GM21786 (cell line): Measurements from ENCODE around the gene CCDC9B.
A peak's percentile ranks its signal among the peaks of the same experiment; 100 is the strongest.

Experiments used
- ATAC-seq: cut with Tn5 transposase; IDR thresholded peaks from one replicate; pipeline ENCODE4 v1.9.1; 2021; ENCODE audit not compliant: unreplicated experiment

Gene CCDC9B

GRCh38 chr15:40340740-40341400 lies at the start of gene CCDC9B:
Gene CCDC9B (minus strand): TSS chr15:40340939. CDS start chr15:40340819, 120 bp downstream.
- no peak for ATAC-seq

DNA sequence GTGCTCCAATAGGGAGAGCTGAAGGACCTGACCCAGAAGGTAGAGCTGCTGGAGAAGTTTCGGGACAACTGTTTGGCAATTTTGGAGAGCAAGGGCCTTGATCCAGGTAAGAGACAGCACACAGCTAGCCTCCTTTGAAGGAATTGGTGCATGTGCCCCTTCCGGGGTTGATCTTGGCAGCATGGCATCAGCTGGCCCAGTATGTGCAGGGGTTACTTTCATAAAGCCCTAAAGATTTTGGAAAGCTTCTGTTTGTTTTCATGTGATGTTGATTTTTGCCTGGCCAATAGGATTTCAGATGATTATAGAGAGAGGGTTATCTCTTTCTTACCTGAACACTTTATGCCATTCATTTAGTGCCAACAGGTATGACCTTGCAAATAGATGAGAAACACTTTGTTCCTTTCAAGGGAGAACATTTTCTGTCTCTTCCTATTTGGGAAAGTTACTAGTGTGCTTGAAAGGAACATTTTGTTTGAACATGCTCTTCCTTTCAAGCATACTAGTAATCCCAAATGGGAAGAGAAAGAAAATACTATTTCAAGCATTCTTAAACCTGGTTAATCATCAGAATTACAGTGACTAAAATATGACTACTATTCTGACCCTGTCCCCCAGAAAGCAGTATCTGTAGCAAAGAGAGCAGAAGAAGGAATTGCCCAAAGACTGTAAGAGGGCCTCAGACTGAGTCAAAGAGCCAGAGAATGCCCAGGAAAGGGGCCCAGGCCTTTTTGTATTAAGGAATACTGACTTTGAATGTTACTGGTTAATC lies 49.3 kb upstream of the CCDC9B start:
- ATAC-seq: no peak

- ATAC-seq: no peak
Observed at GRCh38 chr15:40388941-40389823, 48.4 kb upstream of the CCDC9B start.

DNA sequence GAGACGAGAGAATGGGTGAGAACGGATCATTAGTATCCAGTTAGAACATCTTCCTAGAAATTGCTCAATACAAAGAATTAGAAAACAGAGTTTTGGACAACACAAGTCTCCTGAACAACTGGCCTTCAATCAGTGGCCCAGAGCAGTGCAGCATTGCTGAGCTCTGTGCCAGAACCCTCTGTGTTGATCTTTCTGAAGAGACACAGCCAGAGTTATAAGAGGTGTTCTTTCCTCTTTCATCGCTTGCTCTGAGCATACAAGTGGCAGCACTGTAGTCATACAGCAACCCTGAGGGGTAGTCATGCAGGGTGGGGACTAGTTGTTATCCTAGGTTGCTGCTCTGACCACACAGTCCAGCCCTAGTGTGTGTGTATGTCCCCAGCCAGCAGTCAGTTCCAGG lies 45.7 kb upstream of the CCDC9B start:
- ATAC-seq: no peak

- peak; percentile 96 for ATAC-seq
Observed at GRCh38 chr15:40382580-40383456, 42.1 kb upstream of the CCDC9B start, which contains the start of gene KNSTRN. Gene KNSTRN (plus strand): TSS chr15:40382721. CDS start chr15:40382836, 115 bp downstream.

DNA sequence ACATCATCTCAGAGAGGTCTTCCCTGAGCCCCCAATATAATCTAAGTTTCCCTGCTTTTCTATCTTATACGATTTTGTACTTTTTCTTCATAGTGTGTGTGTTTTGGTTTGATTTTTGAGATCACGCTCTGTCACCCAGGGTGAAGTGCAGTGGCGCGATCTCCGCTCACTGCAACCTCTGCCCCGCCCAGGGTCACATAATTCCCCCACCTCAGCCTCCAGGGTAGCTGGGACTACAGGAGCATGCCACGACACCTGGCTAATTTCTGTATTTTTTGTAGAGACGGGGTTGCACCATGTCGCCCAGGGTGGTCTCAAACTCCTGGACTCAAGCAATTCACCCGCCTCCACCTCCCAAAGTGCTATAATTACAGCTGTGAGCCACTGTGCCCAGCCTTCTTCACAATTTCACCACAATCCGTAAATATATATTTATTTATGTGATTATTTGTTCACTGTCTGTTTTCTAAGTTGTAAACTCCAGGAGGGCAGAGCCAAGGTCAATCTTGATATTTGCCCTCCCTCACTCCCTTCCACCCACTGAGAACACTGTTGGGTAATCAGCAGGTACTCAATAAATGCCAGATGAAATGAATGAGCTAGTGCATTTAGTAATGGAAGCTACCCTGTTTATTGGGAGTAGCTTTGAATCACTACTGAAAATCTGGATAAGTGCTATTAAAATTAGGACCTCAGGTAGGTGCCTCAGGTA lies 41.2 kb upstream of the CCDC9B start:
- ATAC-seq: no peak

DNA sequence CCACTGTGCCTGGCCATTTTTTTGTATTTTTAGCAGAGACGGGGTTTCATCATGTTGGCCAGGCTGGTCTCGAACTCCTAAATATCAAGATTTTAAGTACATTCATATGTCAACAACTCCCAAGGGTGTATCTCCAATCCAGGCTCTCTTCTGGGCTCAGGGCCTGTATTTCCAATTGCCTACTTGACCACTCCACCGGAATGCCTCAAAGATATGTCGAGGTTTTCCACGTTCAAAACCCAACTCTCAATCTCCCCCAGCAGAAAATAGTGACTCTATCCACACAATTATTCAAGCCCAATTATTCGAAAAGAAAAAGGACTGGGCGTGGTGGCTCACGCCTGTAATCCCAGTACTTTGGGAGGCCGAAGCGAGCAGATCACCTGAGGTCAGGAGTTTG lies 39.9 kb upstream of the CCDC9B start:
- no peak for ATAC-seq

DNA sequence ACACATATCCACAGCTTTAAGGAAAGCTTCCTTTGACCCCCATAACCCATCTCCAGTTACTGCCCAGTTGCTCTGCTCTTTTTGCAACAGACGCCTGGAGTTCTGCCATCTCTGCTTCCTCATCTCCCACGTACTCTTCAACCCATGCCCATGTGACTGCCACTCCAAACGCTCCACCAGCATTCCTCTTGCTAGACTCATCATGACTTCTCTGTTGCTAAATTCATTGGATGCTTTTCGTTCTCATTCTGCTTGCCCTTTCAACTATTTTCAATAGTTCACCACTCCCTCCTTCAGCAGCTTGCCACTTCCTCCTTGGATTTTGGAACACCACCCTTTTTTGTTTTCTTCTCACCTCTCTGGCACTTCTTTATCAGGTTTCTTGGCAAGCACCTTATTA lies 39.1 kb upstream of the CCDC9B start:
- no peak for ATAC-seq

GRCh38 chr15:40379374-40379773 lies 38.6 kb upstream of the CCDC9B start:
- ATAC-seq: no peak

- ATAC-seq: no peak
Observed at GRCh38 chr15:40377606-40378005, 36.9 kb upstream of the CCDC9B start.

- no peak for ATAC-seq
Observed at GRCh38 chr15:40372981-40373380, 32.2 kb upstream of the CCDC9B start.

- no peak for ATAC-seq
Observed at GRCh38 chr15:40369971-40370370, 29.2 kb upstream of the CCDC9B start.

GRCh38 chr15:40369474-40369869 lies 28.7 kb upstream of the CCDC9B start:
- ATAC-seq: no peak

GRCh38 chr15:40368719-40369473 lies 28.2 kb upstream of the CCDC9B start:
- no peak for ATAC-seq

DNA sequence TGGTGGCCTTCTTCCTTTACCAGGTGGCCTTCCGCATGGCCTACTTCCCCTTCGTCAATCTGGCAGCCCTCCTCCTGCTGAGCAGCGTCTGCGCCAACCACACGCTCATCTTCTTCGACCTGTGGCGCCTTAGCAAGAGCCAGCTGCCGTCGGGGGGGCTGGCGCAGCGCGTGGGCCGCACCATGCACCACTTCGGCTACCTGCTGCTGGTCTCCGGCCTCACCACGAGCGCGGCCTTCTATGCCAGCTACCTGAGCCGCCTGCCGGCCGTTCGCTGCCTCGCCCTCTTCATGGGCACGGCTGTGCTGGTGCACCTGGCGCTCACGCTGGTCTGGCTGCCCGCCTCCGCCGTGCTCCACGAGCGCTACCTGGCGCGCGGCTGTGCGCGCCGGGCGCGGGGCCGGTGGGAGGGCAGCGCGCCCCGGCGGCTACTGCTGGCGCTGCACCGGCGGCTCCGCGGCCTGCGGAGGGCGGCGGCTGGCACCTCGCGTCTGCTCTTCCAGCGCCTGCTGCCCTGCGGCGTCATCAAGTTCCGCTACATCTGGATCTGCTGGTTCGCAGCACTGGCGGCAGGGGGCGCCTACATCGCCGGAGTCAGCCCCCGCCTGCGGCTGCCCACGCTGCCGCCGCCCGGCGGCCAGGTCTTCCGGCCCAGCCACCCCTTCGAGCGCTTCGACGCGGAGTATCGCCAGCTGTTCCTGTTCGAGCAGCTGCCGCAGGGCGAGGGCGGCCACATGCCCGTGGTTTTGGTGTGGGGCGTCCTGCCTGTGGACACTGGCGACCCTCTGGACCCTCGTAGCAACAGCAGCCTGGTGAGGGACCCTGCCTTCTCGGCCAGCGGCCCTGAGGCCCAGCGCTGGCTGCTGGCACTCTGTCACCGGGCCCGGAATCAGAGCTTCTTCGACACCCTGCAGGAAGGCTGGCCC lies 27.2 kb upstream of the CCDC9B start:
- ATAC-seq: peak; percentile 89

- no peak for ATAC-seq
Observed at GRCh38 chr15:40367371-40367685, 26.6 kb upstream of the CCDC9B start.

DNA sequence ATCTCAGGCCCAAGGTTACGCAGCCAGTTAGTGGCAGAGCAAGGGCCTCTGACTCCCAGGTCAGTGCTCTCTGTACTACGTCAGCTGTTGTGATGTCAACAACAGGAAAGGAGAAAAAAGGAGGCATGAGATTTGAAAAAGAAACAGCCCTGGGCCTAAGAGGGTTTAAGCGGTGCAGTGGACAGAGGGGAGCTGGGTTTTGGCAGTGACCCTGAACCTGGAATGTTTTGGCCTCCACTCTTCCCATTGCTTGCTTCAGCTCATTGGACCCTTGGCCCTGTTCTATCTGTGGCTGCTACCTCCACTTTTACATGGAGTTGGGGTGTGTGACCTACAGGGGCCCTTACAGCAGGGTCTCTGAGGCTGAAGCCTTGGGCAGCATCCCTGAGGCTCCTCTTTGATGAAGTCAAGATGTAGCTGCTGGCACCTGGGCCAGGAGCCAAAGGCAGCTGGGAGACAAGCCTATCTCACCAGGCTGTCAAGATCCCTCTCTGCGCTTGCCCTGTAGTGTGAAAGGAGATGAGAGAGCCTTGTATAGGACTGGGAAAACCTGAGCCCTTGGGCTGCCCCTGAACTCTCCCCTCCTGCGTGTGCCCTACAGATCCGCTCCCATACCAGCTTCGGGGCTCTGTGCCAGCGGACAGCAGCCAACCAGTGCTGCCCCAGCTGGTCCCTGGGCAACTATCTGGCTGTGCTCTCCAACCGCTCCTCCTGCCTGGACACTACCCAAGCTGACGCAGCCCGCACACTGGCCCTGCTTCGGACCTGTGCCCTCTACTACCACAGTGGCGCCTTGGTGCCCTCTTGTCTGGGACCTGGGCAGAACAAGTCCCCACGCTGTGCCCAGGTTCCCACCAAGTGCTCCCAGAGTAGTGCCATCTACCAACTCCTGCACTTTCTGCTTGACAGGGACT lies 26.0 kb upstream of the CCDC9B start:
- no peak for ATAC-seq
